Activated CD8-positive, alpha-beta memory T cell treated with anti-CD3 and anti-CD28 coated beads, Interleukin-2, amount 50 U/mL, for 4 hours (primary cell): Measurements from ENCODE around the gene ZBBX.

Experiments
- DNase-seq: peaks from one replicate; pipeline ENCODE4 v3.0.0-alpha.2; 2020

The ZBBX gene

GRCh38 chr3:167304077-167304476 is 76.0 kb downstream of the ZBBX start:
- no peak for DNase-seq

GRCh38 chr3:167302678-167303077 is 77.4 kb downstream of the ZBBX start:
- DNase-seq = no peak

GRCh38 chr3:167300207-167300606 is 79.9 kb downstream of the ZBBX start:
- no peak for DNase-seq

- DNase-seq = no peak
Measured at GRCh38 chr3:167289435-167289834, 90.7 kb downstream of the ZBBX start.

GRCh38 chr3:167288737-167289136 is 91.4 kb downstream of the ZBBX start:
- no peak for DNase-seq

GRCh38 chr3:167287308-167287707 is 92.8 kb downstream of the ZBBX start:
- no peak for DNase-seq

GRCh38 chr3:167274141-167274874 is 105.8 kb downstream of the ZBBX start:
- DNase-seq = no peak

- DNase-seq = no peak
Measured at GRCh38 chr3:167253037-167253436, 127.1 kb downstream of the ZBBX start.

- no peak for DNase-seq
Measured at GRCh38 chr3:167251678-167252077, 128.4 kb downstream of the ZBBX start.

- DNase-seq = no peak
Measured at GRCh38 chr3:167246252-167246651, 133.8 kb downstream of the ZBBX start.

- no peak for DNase-seq
Measured at GRCh38 chr3:167241048-167241845, 138.8 kb downstream of the ZBBX start.

GRCh38 chr3:167228135-167228534 is 152.0 kb downstream of the ZBBX start:
- no peak for DNase-seq

GRCh38 chr3:167225821-167226220 is 154.3 kb downstream of the ZBBX start:
- DNase-seq = no peak

- DNase-seq = no peak
Measured at GRCh38 chr3:167209011-167209410, 171.1 kb downstream of the ZBBX start.

GRCh38 chr3:167203062-167203461 is 177.0 kb downstream of the ZBBX start:
- DNase-seq = no peak

- no peak for DNase-seq
Measured at GRCh38 chr3:167198949-167199600, 181.0 kb downstream of the ZBBX start.
